Measurements from ENCODE around the gene LMCD1. TPM values are rescaled to one million over a fixed set of nuclear protein-coding genes. Genes with fewer than 3 reads are reported as not detected.

Gene LMCD1
- polyA plus RNA-seq, 1 of the 3 experiments (the other 2 are of a cell fraction): 23.6 TPM

- Histone ChIP-seq H3K27me3 (ENCODE audit: insufficient read depth) (no peaks in the 10 kb centered on the region), H3K9me3 (no peaks in the 10 kb centered on the region), H3K36me3 (replicated peaks in 1 of 2; ENCODE audit: control insufficient read depth in 1 of 2, insufficient read depth in 2 of 2, low read length in 1 of 2) (peaks cover 0 to 58% of the 10 kb centered on the region in 2 experiments), H3K9me2 (no peaks in the 10 kb centered on the region), H3K27ac (ENCODE audit: low read depth in 2 of 2, low read length in 1 of 2) (peak overlapping the region in 1 of 2 experiments; percentile 20; a peak in 1 of 4 replicates), H3K4me1 (ENCODE audit: control insufficient read depth in 1 of 2, insufficient read depth in 2 of 2, low read depth in 1 of 2, low read length in 1 of 2) (peaks cover 0 to 40% of the 10 kb centered on the region in 2 experiments; a peak in 2 of 4 replicates), H3K79me2 (ENCODE audit: insufficient read depth) (no peaks in the 10 kb centered on the region), H2AFZ (ENCODE audit: low read depth) (no peak overlapping the region), H3K4me2 (no peak overlapping the region), H3K9ac (no peak overlapping the region), H3K4me3 (ENCODE audit: low read depth in 2 of 2, low read length in 1 of 2) (no peak overlapping the region), H4K20me1 (ENCODE audit: insufficient read depth) (no peaks in the 10 kb centered on the region), H3F3A (replicated peaks; ENCODE audit: insufficient read depth) (no peaks in the 10 kb centered on the region)
- WGBS (ENCODE audit: low lambda C conversion rate): 100% methylated on average over 2 of the region's 6 CpGs
- no peak for DNase-seq
- CTCF ChIA-PET: interaction anchor here (1.7 to 2.0 kb wide), 2 partner anchors 41 to 111 kb away, joined by 5 to 6 read pairs; no protein-coding TSS in a partner anchor
- TF ChIP-seq GATA2 (CRISPR knock-in tag; IDR thresholded peaks at IDR 0.05): no peak
- POLR2A ChIA-PET: no interaction called here
Measured at GRCh38 chr3:8553405-8553804, 51.8 kb downstream of the LMCD1 start.

GRCh38 chr3:8554696-8555095, 53.1 kb downstream of the LMCD1 start:
- Histone ChIP-seq H3K27me3 (ENCODE audit: insufficient read depth) (no peaks in the 10 kb centered on the region), H3K9ac (no peak overlapping the region), H3K36me3 (replicated peaks in 1 of 2; ENCODE audit: control insufficient read depth in 1 of 2, insufficient read depth in 2 of 2, low read length in 1 of 2) (peaks cover 0 to 50% of the 10 kb centered on the region in 2 experiments), H3K9me2 (no peaks in the 10 kb centered on the region), H3K4me3 (ENCODE audit: low read depth in 2 of 2, low read length in 1 of 2) (no peak overlapping the region), H3K4me2 (peak overlapping the region; percentile 15; the same call in 1 of the 2 replicates), H4K20me1 (ENCODE audit: insufficient read depth) (no peaks in the 10 kb centered on the region), H3K4me1 (ENCODE audit: control insufficient read depth in 1 of 2, insufficient read depth in 2 of 2, low read depth in 1 of 2, low read length in 1 of 2) (peaks cover 0 to 40% of the 10 kb centered on the region in 2 experiments; a peak in 2 of 4 replicates), H3K9me3 (no peaks in the 10 kb centered on the region), H3K27ac (ENCODE audit: low read depth in 2 of 2, low read length in 1 of 2) (peak overlapping the region in 1 of 2 experiments; percentile 94; a peak in 2 of 4 replicates), H3K79me2 (ENCODE audit: insufficient read depth) (no peaks in the 10 kb centered on the region), H2AFZ (ENCODE audit: low read depth) (no peak overlapping the region), H3F3A (replicated peaks; ENCODE audit: insufficient read depth) (no peaks in the 10 kb centered on the region)
- DNase-seq: no peak
- 89% methylated on average over 11 of the region's 11 CpGs for WGBS (ENCODE audit: low lambda C conversion rate)
- ChIA-PET CTCF (interaction anchor here (1.0 to 2.2 kb wide), 4 partner anchors 36 to 112 kb away, joined by 3 to 6 read pairs (median 4); no protein-coding TSS in a partner anchor), POLR2A (no interaction called here)
- TF ChIP-seq ELF1 (IDR thresholded peaks at IDR 0.05): no peak

GRCh38 chr3:8555113-8555661, 53.6 kb downstream of the LMCD1 start:
- peak overlapping the region; percentile 15; the same call in 1 of the 2 replicates for H3K4me2 ChIP-seq
- H3K27ac ChIP-seq (ENCODE audit: low read depth in 2 of 2, low read length in 1 of 2): peak overlapping the region in 1 of 2 experiments; percentile 94; a peak in 2 of 4 replicates

More at GRCh38 chr3:8555113-8555661, 53.6 kb downstream of the LMCD1 start:
- Histone ChIP-seq H3K36me3 (replicated peaks in 1 of 2; ENCODE audit: control insufficient read depth in 1 of 2, insufficient read depth in 2 of 2, low read length in 1 of 2) (peaks cover 0 to 45% of the 10 kb centered on the region in 2 experiments), H3K4me1 (ENCODE audit: control insufficient read depth in 1 of 2, insufficient read depth in 2 of 2, low read depth in 1 of 2, low read length in 1 of 2) (peaks cover 0 to 40% of the 10 kb centered on the region in 2 experiments; a peak in 2 of 4 replicates), H3K79me2 (ENCODE audit: insufficient read depth) (no peaks in the 10 kb centered on the region), H3K4me3 (ENCODE audit: low read depth in 2 of 2, low read length in 1 of 2) (no peak overlapping the region), H4K20me1 (ENCODE audit: insufficient read depth) (no peaks in the 10 kb centered on the region), H3K9me3 (no peaks in the 10 kb centered on the region), H3K9me2 (no peaks in the 10 kb centered on the region), H3K27me3 (ENCODE audit: insufficient read depth) (no peaks in the 10 kb centered on the region), H3F3A (replicated peaks; ENCODE audit: insufficient read depth) (no peaks in the 10 kb centered on the region), H3K9ac (no peak overlapping the region), H2AFZ (ENCODE audit: low read depth) (no peak overlapping the region)
- POLR2A ChIA-PET: no interaction called here
- TF ChIP-seq TCF12 (IDR thresholded peaks at IDR 0.05) (peak; percentile 24; the same call in 1 of the 2 replicates), MXI1 (IDR thresholded peaks at IDR 0.05; ENCODE audit: low read depth, low read length) (0 out of 2 replicates have a peak, but pooled peaks have one; percentile 4), RXRA (IDR thresholded peaks at IDR 0.05; ENCODE audit: borderline replicate concordance, low read depth) (no peak)
- DNase-seq: peak; percentile 72
- 55% methylated on average over 3 of the region's 8 CpGs for WGBS (ENCODE audit: low lambda C conversion rate)
- CTCF ChIA-PET: interaction anchor here (1.0 to 2.2 kb wide), 6 partner anchors 36 to 113 kb away, joined by 3 to 15 read pairs (median 5); no protein-coding TSS in a partner anchor
